A549 (cell line): ENCODE data around the gene SLC7A6OS. TPM values are rescaled to one million over a fixed set of nuclear protein-coding genes. Genes with fewer than 3 reads are reported as not detected.

Source experiments
- ATAC-seq, 2 experiments: fragments of 200-7000 bp in 1 of 2; fragments of >200 bp in 1 of 2; cut with Nextera tagmentation in 1 of 2; cut with Tn5 transposase in 1 of 2; 3 replicates each; pipeline versions ENCODE4 v1.8.0 to v1.9.1; 2018 to 2020; ENCODE audit warnings: mild to moderate bottlenecking in 1 of 2, moderate library complexity in 1 of 2
- CTCF ChIA-PET: fragments of 300-600 bp; sonication (Branson Sonifier 250); formaldehyde crosslinking; extraction: SDS; loops from one replicate; lab custom pipeline; 2021; ENCODE audit warnings: antibody characterized with exemption, inconsistent platforms; lab: Yijun Ruan, JAX
- POLR2A ChIA-PET: fragments of 350-600 bp; formaldehyde crosslinking; extraction: SDS; loops from one replicate; lab custom pipeline; 2021; ENCODE audit warnings: antibody characterized with exemption, inconsistent platforms; lab: Yijun Ruan, JAX
- DNase-seq, 2 experiments: peaks; one replicate each; pipeline versions ENCODE4 v3.0.0 to v3.0.0-alpha.2; 2011 to 2016; ENCODE audit warnings: low read depth in 1 of 2, low spot score in 1 of 2
- FAIRE-seq: peaks from 2 replicates; lab custom pipeline; 2011; peaks lifted over from hg19 to GRCh38; lab: Jason Lieb, UNC
- H3K27ac ChIP-seq, 2 experiments: fragments of >200 bp; sonication (Bioruptor Twin); formaldehyde crosslinking; 3 replicates each; pipeline ENCODE4 v1.5.1; 2016 to 2017
- H3K4me1 ChIP-seq: fragments of >200 bp; sonication (Bioruptor Twin); formaldehyde crosslinking; 3 replicates; pipeline ENCODE4 v1.6.1; 2016
- H3K4me2 ChIP-seq: fragments of >200 bp; sonication (Bioruptor Twin); formaldehyde crosslinking; 3 replicates; pipeline ENCODE4 v1.6.1; 2016
- H3K4me3 ChIP-seq: fragments of >200 bp; sonication (Bioruptor Twin); formaldehyde crosslinking; 3 replicates; pipeline ENCODE4 v1.5.1; 2016
- H3K9me3 ChIP-seq: fragments of >200 bp; sonication (Bioruptor Twin); formaldehyde crosslinking; 3 replicates; pipeline ENCODE4 v1.6.1; 2016
- BCL3 ChIP-seq: fragments of >200 bp; sonication (Bioruptor Twin); formaldehyde crosslinking; IDR thresholded peaks from 3 replicates; pipeline ENCODE4 v1.6.1; 2016
- CHD4 ChIP-seq: fragments of 200-600 bp; sonication (generic); IDR thresholded peaks from 2 replicates; pipeline ENCODE4 v1.6.1; 2016; ENCODE audit warnings: antibody characterized with exemption, mild to moderate bottlenecking, borderline replicate concordance
- FOXS1 ChIP-seq: fragments of 250-450 bp; sonication (Bioruptor Pico); IDR thresholded peaks from 2 replicates; pipeline ENCODE4 v1.5.0; 2020; ENCODE audit warnings: mild to moderate bottlenecking, moderate library complexity
- HEYL ChIP-seq: fragments of 250-450 bp; sonication (Bioruptor Pico); IDR thresholded peaks from 2 replicates; pipeline ENCODE4 v1.8.0; 2021; ENCODE audit warnings: mild to moderate bottlenecking, moderate library complexity
- HOXB13 ChIP-seq: fragments of 250-450 bp; sonication (Bioruptor Pico); IDR thresholded peaks from 2 replicates; pipeline ENCODE4 v1.5.0; 2020; ENCODE audit warnings: low read depth, mild to moderate bottlenecking, moderate library complexity
- JUN ChIP-seq, 2 experiments: fragments of >200 bp; sonication (Bioruptor Twin); formaldehyde crosslinking; IDR thresholded peaks; 2 replicates in 1 of 2; 3 replicates in 1 of 2; pipeline ENCODE4 v1.6.1; 2016 to 2017
- KDM1A ChIP-seq: fragments of 200-600 bp; sonication (generic); IDR thresholded peaks from 2 replicates; pipeline ENCODE4 v1.6.1; 2016; ENCODE audit warnings: low read depth, mild to moderate bottlenecking
- MAFK ChIP-seq: fragments of 450-650 bp; IDR thresholded peaks from 2 replicates; pipeline ENCODE4 v1.6.1; 2014; ENCODE audit not compliant: partially characterized antibody
- NR3C1 ChIP-seq: fragments of >200 bp; sonication (Bioruptor Twin); formaldehyde crosslinking; IDR thresholded peaks from 3 replicates; pipeline ENCODE4 v1.6.1; 2017
- SMC3 ChIP-seq: fragments of >200 bp; sonication (Bioruptor Twin); formaldehyde crosslinking; IDR thresholded peaks from 3 replicates; pipeline ENCODE4 v1.6.1; 2018; ENCODE audit warnings: inconsistent platforms
- TFCP2L1 ChIP-seq: fragments of 250-450 bp; sonication (Bioruptor Pico); IDR thresholded peaks from 2 replicates; pipeline ENCODE4 v1.5.0; 2021; ENCODE audit warnings: mild to moderate bottlenecking
- TP53 ChIP-seq: fragments of 250-450 bp; sonication (Bioruptor Pico); IDR thresholded peaks from 2 replicates; pipeline ENCODE4 v1.5.0; 2021; ENCODE audit warnings: mild to moderate bottlenecking, moderate library complexity
- ZFP36 ChIP-seq: fragments of 450-650 bp; IDR thresholded peaks from 2 replicates; pipeline ENCODE4 v1.6.1; 2014; ENCODE audit warnings: borderline replicate concordance; ENCODE audit not compliant: partially characterized antibody
- ZNF302 ChIP-seq: fragments of 250-450 bp; sonication (Bioruptor Pico); IDR thresholded peaks from 2 replicates; pipeline ENCODE4 v1.9.0; 2021; ENCODE audit warnings: inconsistent platforms, mild to moderate bottlenecking, moderate library complexity
- ZSCAN20 ChIP-seq: fragments of 250-450 bp; sonication (Bioruptor Pico); IDR thresholded peaks from 2 replicates; pipeline ENCODE4 v1.8.0; 2022; ENCODE audit warnings: mild to moderate bottlenecking, moderate library complexity
- WGBS: methylation state at CpG from one replicate; pipeline ENCODE4 v1.1.6; 2017; ENCODE audit errors: missing lambda C conversion rate; 5-methylcytosine and 5-hydroxymethylcytosine counted together
- polyA plus RNA-seq, 4 experiments: library from polyadenylated mRNA; depleted of rRNA in 3 of 4; stranded (reverse); fragments of >200 nt; fragmentation: RNase III in 1 of 4; extraction: RNeasy Plus Mini Kit Qiagen cat#74134 plus additional on column Dnase treatment in 1 of 4; gene quantifications; 2 replicates in 3 of 4; 3 replicates in 1 of 4; pipeline ENCODE4 v1.2.3, GENCODE V29; 2011 to 2017
- TF ChIP-seq, protein P1 (sequence below): IDR thresholded peaks from 2 replicates; pipeline ENCODE4 v1.6.1; 2012
- TF ChIP-seq, protein P2 (sequence below): fragments of 250-450 bp; sonication (Bioruptor Pico); IDR thresholded peaks from 2 replicates; pipeline ENCODE4 v1.5.0; 2020; ENCODE audit warnings: low read depth, mild to moderate bottlenecking, moderate library complexity
- TF ChIP-seq, protein P3 (sequence below): fragments of 450-650 bp; IDR thresholded peaks from 2 replicates; pipeline ENCODE4 v1.6.1; 2014; ENCODE audit warnings: antibody characterized with exemption
- TF ChIP-seq, protein P4 (sequence below): fragments of >200 bp; sonication (Bioruptor Twin); formaldehyde crosslinking; IDR thresholded peaks from 2 replicates; pipeline ENCODE4 v1.6.1; 2016
- TF ChIP-seq, protein P5 (sequence below): fragments of 250-450 bp; sonication (Bioruptor Pico); IDR thresholded peaks from 2 replicates; pipeline ENCODE4 v1.5.0; 2021; ENCODE audit warnings: mild to moderate bottlenecking, moderate library complexity, borderline replicate concordance

Gene SLC7A6OS
- polyA plus RNA-seq, 2 of the 4 experiments (the other 2 are of a cell fraction) = 10.4 to 11.9 TPM

DNA sequence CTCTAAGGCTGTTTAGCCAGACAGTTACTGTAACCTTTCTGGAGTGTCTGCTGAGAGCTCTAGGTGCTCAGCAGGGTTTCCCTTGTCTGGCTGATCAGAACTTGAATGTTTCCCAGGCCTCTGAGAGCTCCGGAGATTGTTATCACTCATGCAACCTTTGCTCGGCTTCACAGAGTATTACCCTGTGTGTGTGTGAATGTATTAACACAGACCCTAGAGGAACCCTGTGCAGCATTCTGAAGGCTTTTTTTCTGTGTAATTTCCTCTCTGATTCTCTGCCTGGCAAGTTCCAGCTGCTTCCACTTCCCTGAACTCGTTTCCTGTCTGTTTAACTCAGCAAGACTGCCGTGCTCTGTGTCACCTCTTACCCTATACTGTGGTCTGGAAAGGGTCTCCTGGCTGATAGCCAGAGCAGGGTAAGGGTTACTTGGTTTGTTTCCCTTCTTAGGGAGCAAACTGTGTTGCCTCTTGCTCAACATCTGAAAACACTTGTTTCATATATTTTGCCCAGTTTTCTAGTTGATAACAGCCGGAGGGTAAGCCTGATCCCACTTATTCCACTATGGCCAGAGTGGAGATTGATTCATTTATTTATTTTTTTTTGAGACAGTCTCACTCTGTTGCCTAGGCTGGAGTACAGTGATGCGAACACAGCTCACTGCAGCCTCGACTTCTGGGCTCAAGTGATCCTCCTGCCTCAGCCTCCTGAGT lies 21.8 kb upstream of the SLC7A6OS start:
- H3K4me1 ChIP-seq = peaks cover 5% of the 10 kb centered on the region; the same call in 1 of the 3 replicates
- DNase-seq = no peak
- H3K27ac ChIP-seq = no peak overlapping the region
- ChIA-PET CTCF (interaction anchor here (19.3 kb wide), 1 partner anchor 72 kb away, joined by 335 read pairs; the partner anchor contains the start of gene SLC7A6), POLR2A (no interaction called here)
- no peak for ATAC-seq
- no peak for TF ChIP-seq MAFK
- TF ChIP-seq, protein P1, sequence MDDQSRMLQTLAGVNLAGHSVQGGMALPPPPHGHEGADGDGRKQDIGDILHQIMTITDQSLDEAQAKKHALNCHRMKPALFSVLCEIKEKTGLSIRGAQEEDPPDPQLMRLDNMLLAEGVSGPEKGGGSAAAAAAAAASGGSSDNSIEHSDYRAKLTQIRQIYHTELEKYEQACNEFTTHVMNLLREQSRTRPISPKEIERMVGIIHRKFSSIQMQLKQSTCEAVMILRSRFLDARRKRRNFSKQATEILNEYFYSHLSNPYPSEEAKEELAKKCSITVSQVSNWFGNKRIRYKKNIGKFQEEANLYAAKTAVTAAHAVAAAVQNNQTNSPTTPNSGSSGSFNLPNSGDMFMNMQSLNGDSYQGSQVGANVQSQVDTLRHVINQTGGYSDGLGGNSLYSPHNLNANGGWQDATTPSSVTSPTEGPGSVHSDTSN = no peak
- no peak for TF ChIP-seq HEYL
- TF ChIP-seq FOXS1 = no peak
- TF ChIP-seq, protein P2, sequence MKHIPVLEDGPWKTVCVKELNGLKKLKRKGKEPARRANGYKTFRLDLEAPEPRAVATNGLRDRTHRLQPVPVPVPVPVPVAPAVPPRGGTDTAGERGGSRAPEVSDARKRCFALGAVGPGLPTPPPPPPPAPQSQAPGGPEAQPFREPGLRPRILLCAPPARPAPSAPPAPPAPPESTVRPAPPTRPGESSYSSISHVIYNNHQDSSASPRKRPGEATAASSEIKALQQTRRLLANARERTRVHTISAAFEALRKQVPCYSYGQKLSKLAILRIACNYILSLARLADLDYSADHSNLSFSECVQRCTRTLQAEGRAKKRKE = no peak
- no peak for TF ChIP-seq ZSCAN20 (CRISPR knock-in tag)
- TF ChIP-seq JUN (IDR thresholded peaks at IDR 0.05) = no peak
- no peak for TF ChIP-seq ZNF302
- no peak overlapping the region for H3K4me2 ChIP-seq
- H3K4me3 ChIP-seq = no peak overlapping the region
- FAIRE-seq = no peak
- H3K9me3 ChIP-seq = no peaks in the 10 kb centered on the region
- 86% methylated on average over 7 of the region's 7 CpGs for WGBS

GRCh38 chr16:68331879-68332410 lies 21.2 kb upstream of the SLC7A6OS start:
- Histone ChIP-seq H3K4me2 (no peak overlapping the region), H3K27ac (no peak overlapping the region), H3K4me3 (no peak overlapping the region), H3K4me1 (peaks cover 5% of the 10 kb centered on the region; the same call in 1 of the 3 replicates), H3K9me3 (no peaks in the 10 kb centered on the region)
- ChIA-PET CTCF (interaction anchor here (19.3 kb wide), 1 partner anchor 71 kb away, joined by 335 read pairs; the partner anchor contains the start of gene SLC7A6), POLR2A (no interaction called here)
- 61% methylated on average over 4 of the region's 4 CpGs for WGBS
- FAIRE-seq (no peak), ATAC-seq (no peak), DNase-seq (no peak)
- TF ChIP-seq ZSCAN20 (CRISPR knock-in tag) (no peak), CHD4 (no peak), HOXB13 (CRISPR knock-in tag) (no peak), KDM1A (no peak), ZNF302 (no peak), HEYL (no peak), NR3C1 (no peak), SMC3 (no peak), TFCP2L1 (CRISPR knock-in tag) (no peak), BCL3 (no peak), TP53 (no peak), ZFP36 (no peak), JUN (IDR thresholded peaks at IDR 0.05) (no peak)
- TF ChIP-seq, protein P3, sequence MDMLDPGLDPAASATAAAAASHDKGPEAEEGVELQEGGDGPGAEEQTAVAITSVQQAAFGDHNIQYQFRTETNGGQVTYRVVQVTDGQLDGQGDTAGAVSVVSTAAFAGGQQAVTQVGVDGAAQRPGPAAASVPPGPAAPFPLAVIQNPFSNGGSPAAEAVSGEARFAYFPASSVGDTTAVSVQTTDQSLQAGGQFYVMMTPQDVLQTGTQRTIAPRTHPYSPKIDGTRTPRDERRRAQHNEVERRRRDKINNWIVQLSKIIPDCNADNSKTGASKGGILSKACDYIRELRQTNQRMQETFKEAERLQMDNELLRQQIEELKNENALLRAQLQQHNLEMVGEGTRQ = no peak
- TF ChIP-seq, protein P4, sequence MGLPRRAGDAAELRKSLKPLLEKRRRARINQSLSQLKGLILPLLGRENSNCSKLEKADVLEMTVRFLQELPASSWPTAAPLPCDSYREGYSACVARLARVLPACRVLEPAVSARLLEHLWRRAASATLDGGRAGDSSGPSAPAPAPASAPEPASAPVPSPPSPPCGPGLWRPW = no peak
- TF ChIP-seq, protein P5, sequence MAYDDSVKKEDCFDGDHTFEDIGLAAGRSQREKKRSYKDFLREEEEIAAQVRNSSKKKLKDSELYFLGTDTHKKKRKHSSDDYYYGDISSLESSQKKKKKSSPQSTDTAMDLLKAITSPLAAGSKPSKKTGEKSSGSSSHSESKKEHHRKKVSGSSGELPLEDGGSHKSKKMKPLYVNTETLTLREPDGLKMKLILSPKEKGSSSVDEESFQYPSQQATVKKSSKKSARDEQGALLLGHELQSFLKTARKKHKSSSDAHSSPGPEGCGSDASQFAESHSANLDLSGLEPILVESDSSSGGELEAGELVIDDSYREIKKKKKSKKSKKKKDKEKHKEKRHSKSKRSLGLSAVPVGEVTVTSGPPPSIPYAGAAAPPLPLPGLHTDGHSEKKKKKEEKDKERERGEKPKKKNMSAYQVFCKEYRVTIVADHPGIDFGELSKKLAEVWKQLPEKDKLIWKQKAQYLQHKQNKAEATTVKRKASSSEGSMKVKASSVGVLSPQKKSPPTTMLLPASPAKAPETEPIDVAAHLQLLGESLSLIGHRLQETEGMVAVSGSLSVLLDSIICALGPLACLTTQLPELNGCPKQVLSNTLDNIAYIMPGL (CRISPR knock-in tag) = no peak
